T-helper 17 cell (primary cell): ENCODE measurements around the gene SCGB1A1. TPM values are rescaled to one million over a fixed set of nuclear protein-coding genes. Genes with fewer than 3 reads are reported as not detected.
"Not testable (repeated sequence)": the region's sequence is repeated elsewhere in the genome, so short reads cannot be mapped to it uniquely, and the experiment has no call there.

Experiments used
- ATAC-seq: fragments of 150-1000 bp; cut with Tn5 transposase; 2 replicates; pipeline ENCODE4 v1.10.0; 2021; ENCODE audit warnings: mild to moderate bottlenecking, moderate library complexity
- DNase-seq, 3 donors: peaks; one replicate each; pipeline versions ENCODE4 v3.0.0 to v3.0.0-alpha.2; 2020 to 2021
- H3K9me3 ChIP-seq: one replicate; pipeline ENCODE4 v1.7.0; 2013; ENCODE audit warnings: low read length, mild to moderate bottlenecking; ENCODE audit not compliant: control insufficient read depth, poor library complexity, severe bottlenecking
- H3K27ac Mint-ChIP-seq: one replicate; pipeline ENCODE4 v1.8.0; 2022; ENCODE audit warnings: mild to moderate bottlenecking, moderate library complexity, mixed read lengths
- H3K27me3 Mint-ChIP-seq: one replicate; pipeline ENCODE4 v1.8.0; 2022; ENCODE audit warnings: mixed read lengths
- H3K36me3 Mint-ChIP-seq: one replicate; pipeline ENCODE4 v1.8.0; 2022; ENCODE audit warnings: low read depth, mixed read lengths
- H3K4me1 Mint-ChIP-seq: one replicate; pipeline ENCODE4 v1.8.0; 2022; ENCODE audit warnings: mild to moderate bottlenecking, mixed read lengths
- H3K4me3 Mint-ChIP-seq: one replicate; pipeline ENCODE4 v1.8.0; 2022; ENCODE audit warnings: mild to moderate bottlenecking, moderate library complexity, mixed read lengths
- total RNA-seq, 4 donors: library from RNA in 2 of 4; stranded (reverse) in 2 of 4; gene quantifications; one replicate each; pipeline ENCODE4 v1.2.3 and lab custom pipeline; 2022 to 2026

The SCGB1A1 gene
- total RNA-seq, 2 donors from 2014 or later, result not detected

GRCh38 chr11:62435846-62436660, 17.2 kb downstream of the SCGB1A1 start:
- no peak overlapping the region for H3K27ac Mint-ChIP-seq

GRCh38 chr11:62437616-62438015, 18.8 kb downstream of the SCGB1A1 start:
- peaks cover 9% of the 10 kb centered on the region for H3K4me1 Mint-ChIP-seq
- no peaks in the 10 kb centered on the region for H3K27me3 Mint-ChIP-seq
- H3K36me3 Mint-ChIP-seq, result no peaks in the 10 kb centered on the region
- no peak overlapping the region for H3K4me3 Mint-ChIP-seq
- no peak for ATAC-seq
- no peaks in the 10 kb centered on the region for H3K9me3 ChIP-seq
- no peak overlapping the region for H3K27ac Mint-ChIP-seq
- no peak for DNase-seq

More at GRCh38 chr11:62435846-62436660, 17.2 kb downstream of the SCGB1A1 start:
- Mint-ChIP-seq H3K4me3 (no peak overlapping the region), H3K4me1 (peaks cover 15% of the 10 kb centered on the region), H3K27me3 (no peaks in the 10 kb centered on the region), H3K36me3 (no peaks in the 10 kb centered on the region)
- no peak for DNase-seq
- ATAC-seq, result no peak
- no peaks in the 10 kb centered on the region for H3K9me3 ChIP-seq

- H3K4me1 Mint-ChIP-seq, result peaks cover 11% of the 10 kb centered on the region
Observed at GRCh38 chr11:62438641-62439040, 19.8 kb downstream of the SCGB1A1 start.

GRCh38 chr11:62439785-62440602, 21.2 kb downstream of the SCGB1A1 start:
- Mint-ChIP-seq H3K27ac (no peak overlapping the region), H3K4me3 (no peak overlapping the region), H3K36me3 (no peaks in the 10 kb centered on the region), H3K27me3 (no peaks in the 10 kb centered on the region), H3K4me1 (peaks cover 13% of the 10 kb centered on the region)
- H3K9me3 ChIP-seq, result no peaks in the 10 kb centered on the region
- no peak for ATAC-seq
- DNase-seq, result no peak

More at GRCh38 chr11:62438641-62439040, 19.8 kb downstream of the SCGB1A1 start:
- H3K27me3 Mint-ChIP-seq, result no peaks in the 10 kb centered on the region
- H3K27ac Mint-ChIP-seq, result no peak overlapping the region
- no peaks in the 10 kb centered on the region for H3K9me3 ChIP-seq
- H3K4me3 Mint-ChIP-seq, result no peak overlapping the region
- DNase-seq, result no peak
- ATAC-seq, result no peak
- no peaks in the 10 kb centered on the region for H3K36me3 Mint-ChIP-seq

GRCh38 chr11:62443390-62444235, 24.8 kb downstream of the SCGB1A1 start:
- Mint-ChIP-seq H3K4me1 (peaks cover 18% of the 10 kb centered on the region), H3K36me3 (peaks cover 16% of the 10 kb centered on the region), H3K27me3 (peaks cover 31% of the 10 kb centered on the region), H3K27ac (no peak overlapping the region), H3K4me3 (peak overlapping the region; percentile 73)
- DNase-seq (no peak), ATAC-seq (no peak)
- no peaks in the 10 kb centered on the region for H3K9me3 ChIP-seq

- H3K4me3 Mint-ChIP-seq, result peak overlapping the region; percentile 73
- H3K27me3 Mint-ChIP-seq, result peaks cover 31% of the 10 kb centered on the region
- no peak overlapping the region for H3K27ac Mint-ChIP-seq
- H3K9me3 ChIP-seq, result no peaks in the 10 kb centered on the region
- DNase-seq (peak in 1 of 3 donors; percentile 15), ATAC-seq (peak; percentile 71)
- peaks cover 17% of the 10 kb centered on the region for H3K4me1 Mint-ChIP-seq
- peaks cover 16% of the 10 kb centered on the region for H3K36me3 Mint-ChIP-seq
Observed at GRCh38 chr11:62444236-62444833, 25.5 kb downstream of the SCGB1A1 start.

GRCh38 chr11:62444835-62445234, 26.0 kb downstream of the SCGB1A1 start:
- H3K27me3 Mint-ChIP-seq, result peaks cover 31% of the 10 kb centered on the region

GRCh38 chr11:62445314-62445740, 26.5 kb downstream of the SCGB1A1 start:
- Mint-ChIP-seq H3K4me3 (no peak overlapping the region), H3K36me3 (peaks cover 16% of the 10 kb centered on the region), H3K4me1 (peaks cover 15% of the 10 kb centered on the region), H3K27ac (no peak overlapping the region), H3K27me3 (peaks cover 31% of the 10 kb centered on the region)
- DNase-seq (no peak), ATAC-seq (no peak)
- H3K9me3 ChIP-seq, result no peaks in the 10 kb centered on the region

More at GRCh38 chr11:62444835-62445234, 26.0 kb downstream of the SCGB1A1 start:
- ATAC-seq (no peak), DNase-seq (no peak)
- no peak overlapping the region for H3K27ac Mint-ChIP-seq
- H3K4me3 Mint-ChIP-seq, result peak overlapping the region; percentile 73
- H3K4me1 Mint-ChIP-seq, result peaks cover 15% of the 10 kb centered on the region
- no peaks in the 10 kb centered on the region for H3K9me3 ChIP-seq
- H3K36me3 Mint-ChIP-seq, result peaks cover 16% of the 10 kb centered on the region

- ATAC-seq (no peak), DNase-seq (no peak)
- peaks cover 19% of the 10 kb centered on the region for H3K36me3 Mint-ChIP-seq
- H3K9me3 ChIP-seq, result no peaks in the 10 kb centered on the region
- H3K4me1 Mint-ChIP-seq, result peaks cover 15% of the 10 kb centered on the region
- H3K27ac Mint-ChIP-seq, result no peak overlapping the region
- no peak overlapping the region for H3K4me3 Mint-ChIP-seq
- H3K27me3 Mint-ChIP-seq, result peaks cover 31% of the 10 kb centered on the region
Observed at GRCh38 chr11:62446091-62446490, 27.3 kb downstream of the SCGB1A1 start.

GRCh38 chr11:62449451-62449851, 30.6 kb downstream of the SCGB1A1 start:
- DNase-seq (no peak), ATAC-seq (no peak)
- peaks cover 19% of the 10 kb centered on the region for H3K36me3 Mint-ChIP-seq
- H3K27ac Mint-ChIP-seq, result no peak overlapping the region
- H3K4me1 Mint-ChIP-seq, result peaks cover 11% of the 10 kb centered on the region
- no peak overlapping the region for H3K4me3 Mint-ChIP-seq
- peaks cover 31% of the 10 kb centered on the region for H3K27me3 Mint-ChIP-seq
- no peaks in the 10 kb centered on the region for H3K9me3 ChIP-seq

- not testable (repeated sequence) for H3K4me1 Mint-ChIP-seq, DNase-seq, H3K27ac Mint-ChIP-seq, H3K9me3 ChIP-seq, H3K4me3 Mint-ChIP-seq, ATAC-seq
- peaks cover 31% of the 10 kb centered on the region for H3K27me3 Mint-ChIP-seq
- peaks cover 19% of the 10 kb centered on the region for H3K36me3 Mint-ChIP-seq
Observed at GRCh38 chr11:62449912-62450311, 31.1 kb downstream of the SCGB1A1 start.

- Mint-ChIP-seq H3K27ac (no peak overlapping the region), H3K27me3 (peaks cover 25% of the 10 kb centered on the region), H3K4me1 (peaks cover 9% of the 10 kb centered on the region), H3K4me3 (no peak overlapping the region), H3K36me3 (peaks cover 19% of the 10 kb centered on the region)
- ATAC-seq (no peak), DNase-seq (no peak)
- no peaks in the 10 kb centered on the region for H3K9me3 ChIP-seq
Observed at GRCh38 chr11:62450543-62451240, 31.9 kb downstream of the SCGB1A1 start.
